Stimulated activated CD8-positive, alpha-beta memory T cell treated with anti-CD3 and anti-CD28 coated beads, Interleukin-12 subunit alpha, Interleukin-12 subunit beta, amount 100 ng/mL, for 1 hour (primary cell): ENCODE results near the gene UQCC3.
"Not testable (repeated sequence)": the region's sequence is repeated elsewhere in the genome, so short reads cannot be mapped to it uniquely, and the experiment has no call there.

Source experiments
- DNase-seq: peaks from one replicate; pipeline ENCODE4 v3.0.0-alpha.2; 2020; ENCODE audit warnings: low read depth

UQCC3 gene

DNA sequence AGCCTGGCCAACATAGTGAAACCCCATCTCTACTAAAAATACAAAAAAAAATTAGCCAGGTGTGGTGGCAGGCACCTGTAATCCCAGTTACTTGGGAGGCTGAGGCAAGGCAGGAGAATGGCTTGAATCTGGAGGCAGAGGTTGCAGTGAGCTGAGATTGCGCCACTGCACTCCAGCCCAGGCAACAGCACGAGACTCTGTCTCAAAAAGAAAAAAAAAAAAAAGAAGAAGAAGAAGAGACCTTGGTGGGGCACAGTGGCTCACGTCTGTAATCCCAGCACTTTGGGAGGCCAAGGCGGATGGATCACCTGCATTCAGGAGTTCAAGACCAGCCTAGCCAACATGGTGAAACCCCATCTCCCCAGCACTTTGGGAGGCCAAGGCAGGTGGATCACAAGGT is 32.4 kb downstream of the UQCC3 start:
- DNase-seq: not testable (repeated sequence)

DNA sequence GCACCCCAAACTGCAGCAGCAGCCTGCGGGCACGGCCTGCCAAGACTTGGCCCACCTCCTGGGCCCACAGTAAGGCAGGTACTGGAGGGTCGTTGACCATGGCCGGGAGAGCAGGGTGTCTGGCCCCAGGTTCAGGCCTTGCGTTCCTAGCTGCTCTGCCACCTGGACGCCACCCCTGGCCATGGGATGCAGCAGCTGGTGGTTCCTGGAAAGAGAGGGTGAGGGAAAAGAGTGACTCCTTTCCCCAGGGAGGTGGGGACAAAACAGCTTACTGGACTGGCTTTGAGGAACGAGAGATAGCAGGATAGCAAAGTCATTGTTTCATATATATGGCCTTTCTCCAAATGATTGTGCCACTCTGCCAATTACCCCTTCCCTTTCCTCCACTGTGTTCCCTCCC is 33.9 kb downstream of the UQCC3 start:
- no peak for DNase-seq

DNA sequence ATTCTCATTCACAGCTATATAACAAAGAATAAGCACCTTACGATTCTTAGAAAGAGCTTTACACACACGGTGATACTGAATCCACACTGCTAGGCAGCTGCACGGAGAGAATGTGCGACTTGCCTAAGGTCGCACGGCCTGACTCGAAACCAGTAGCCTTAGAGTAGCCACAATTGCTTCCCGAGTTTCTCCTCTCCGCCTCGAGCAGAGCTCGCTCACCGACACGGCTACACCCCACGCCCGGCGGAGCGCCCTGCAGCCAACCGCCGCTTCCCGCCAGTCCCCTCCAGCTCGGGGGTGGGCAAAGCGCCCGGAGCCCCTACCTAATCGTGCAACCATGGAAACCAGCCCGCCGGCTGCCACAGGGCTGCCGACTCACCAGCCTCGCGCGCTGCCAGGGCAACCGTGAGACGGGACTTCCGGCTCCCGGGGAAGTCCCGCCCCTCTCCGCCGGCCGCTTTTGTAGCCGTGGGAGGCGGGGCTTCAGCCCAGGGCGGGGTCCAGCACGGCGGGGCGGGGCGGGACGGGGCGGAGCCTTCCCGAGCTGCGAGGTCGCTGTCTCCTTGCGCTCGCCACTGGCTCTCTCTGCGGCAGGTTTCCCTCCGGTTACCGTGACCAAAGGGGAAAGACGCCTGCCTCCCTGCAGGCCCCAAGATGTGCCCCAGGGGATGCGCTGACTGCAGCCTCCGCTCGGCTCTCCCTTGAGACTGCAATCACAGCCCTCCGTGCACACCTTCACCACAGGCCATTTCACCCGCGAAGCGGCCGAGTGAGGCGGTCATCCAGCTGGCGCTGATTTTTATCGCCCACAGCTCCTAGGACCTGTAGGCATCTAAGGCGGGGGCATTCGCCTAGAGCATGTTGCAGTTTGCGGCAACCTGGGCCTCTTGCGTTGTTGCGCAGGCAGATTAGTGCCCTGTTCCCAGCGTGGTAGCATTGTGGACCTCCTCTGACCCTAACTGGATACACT is 34.7 kb downstream of the UQCC3 start:
- DNase-seq: peak; percentile 90

DNA sequence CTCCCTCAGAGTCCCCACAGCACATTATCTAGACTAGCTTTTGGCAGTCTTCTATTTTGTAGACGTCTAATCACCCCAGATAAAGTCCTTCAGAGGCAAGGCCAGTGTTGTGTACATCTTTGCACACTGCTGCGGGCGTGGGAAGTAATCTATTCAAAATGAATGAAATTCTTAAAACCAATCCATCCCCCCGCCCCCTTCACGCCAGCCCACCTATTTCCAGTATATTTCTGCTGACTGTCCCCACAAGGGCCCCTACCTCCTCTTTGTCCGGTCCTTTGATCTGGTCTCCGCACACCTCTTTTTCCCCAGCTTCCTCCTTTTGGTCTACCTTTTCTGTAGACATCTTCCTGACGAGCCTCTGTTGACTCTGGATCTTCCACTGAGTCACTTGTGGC is 35.4 kb downstream of the UQCC3 start:
- DNase-seq: no peak

DNA sequence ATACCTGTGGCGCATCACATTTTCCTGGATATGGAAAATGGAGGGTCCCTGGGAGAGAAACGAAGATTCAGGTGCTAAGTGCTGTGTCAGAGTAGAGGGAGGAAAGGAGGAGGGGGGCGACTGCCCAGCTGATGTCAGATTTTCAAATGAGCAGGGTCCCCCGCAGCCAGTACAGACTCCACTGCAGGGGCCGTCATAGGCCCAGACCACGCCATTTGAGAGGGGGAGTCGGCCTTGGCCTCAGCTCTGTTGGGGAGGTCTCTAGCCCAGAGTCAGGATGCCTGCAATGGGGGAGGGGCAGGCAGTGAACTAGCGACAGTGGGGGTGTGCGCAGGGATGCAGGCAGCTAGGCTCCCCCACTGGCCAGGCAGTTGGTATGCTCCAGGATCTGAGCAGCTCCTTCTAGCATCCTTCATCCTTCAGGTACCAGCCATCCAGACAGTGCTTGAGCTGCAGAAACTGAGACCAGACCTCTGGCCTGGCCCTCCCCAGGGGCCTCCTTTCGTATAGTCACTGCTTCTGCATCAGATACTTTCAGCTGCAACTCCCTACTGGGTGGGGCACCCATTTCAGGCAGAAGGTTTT is 35.9 kb downstream of the UQCC3 start, which contains the start of the genes BSCL2 and GNG3:
TSS of gene BSCL2 (minus strand) at position 148 of the 585 bp plus-strand sequence. CDS start 229 bp downstream, outside the sequence.
TSS of gene GNG3 (plus strand) at position 400 of the 585 bp plus-strand sequence. CDS start 620 bp downstream, outside the sequence.
- DNase-seq: no peak

DNA sequence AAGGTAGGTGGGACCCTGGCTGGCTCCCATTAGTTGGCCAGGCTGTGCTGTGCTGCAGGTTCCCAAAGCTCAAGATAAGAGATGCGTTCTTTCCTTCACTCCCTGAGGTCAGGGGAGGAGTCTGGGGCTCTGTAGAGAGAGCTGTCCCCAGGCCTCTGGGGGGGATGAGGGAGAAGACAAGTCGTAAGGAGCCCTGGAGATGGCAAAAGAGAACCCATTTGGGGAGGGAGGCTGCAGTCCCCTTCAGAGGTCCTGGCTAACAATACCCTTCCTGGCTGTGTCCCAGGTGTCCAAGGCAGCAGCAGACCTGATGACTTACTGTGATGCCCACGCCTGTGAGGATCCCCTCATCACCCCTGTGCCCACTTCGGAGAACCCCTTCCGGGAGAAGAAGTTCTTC is 36.9 kb downstream of the UQCC3 start:
- DNase-seq: no peak

DNA sequence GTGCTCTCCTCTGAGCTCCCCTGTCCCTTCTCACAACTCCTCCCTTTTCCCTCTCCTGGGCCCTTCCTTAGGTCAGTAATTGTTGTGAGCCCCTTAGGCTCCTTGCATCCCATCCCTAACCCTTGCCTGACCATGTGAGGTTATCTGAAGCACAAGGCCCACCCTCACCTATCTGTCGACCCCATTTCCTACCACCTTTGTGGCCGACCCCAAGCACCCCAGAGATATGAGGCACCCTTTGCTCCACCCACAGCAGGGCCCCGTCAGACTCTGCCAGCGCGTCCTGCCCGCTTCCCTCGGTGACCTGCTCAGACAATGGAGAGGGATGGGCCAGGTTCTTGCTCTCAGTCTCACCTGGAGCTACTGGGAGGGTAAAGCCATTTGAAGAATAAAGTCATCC is 37.3 kb downstream of the UQCC3 start:
- peak; percentile 30 for DNase-seq

DNA sequence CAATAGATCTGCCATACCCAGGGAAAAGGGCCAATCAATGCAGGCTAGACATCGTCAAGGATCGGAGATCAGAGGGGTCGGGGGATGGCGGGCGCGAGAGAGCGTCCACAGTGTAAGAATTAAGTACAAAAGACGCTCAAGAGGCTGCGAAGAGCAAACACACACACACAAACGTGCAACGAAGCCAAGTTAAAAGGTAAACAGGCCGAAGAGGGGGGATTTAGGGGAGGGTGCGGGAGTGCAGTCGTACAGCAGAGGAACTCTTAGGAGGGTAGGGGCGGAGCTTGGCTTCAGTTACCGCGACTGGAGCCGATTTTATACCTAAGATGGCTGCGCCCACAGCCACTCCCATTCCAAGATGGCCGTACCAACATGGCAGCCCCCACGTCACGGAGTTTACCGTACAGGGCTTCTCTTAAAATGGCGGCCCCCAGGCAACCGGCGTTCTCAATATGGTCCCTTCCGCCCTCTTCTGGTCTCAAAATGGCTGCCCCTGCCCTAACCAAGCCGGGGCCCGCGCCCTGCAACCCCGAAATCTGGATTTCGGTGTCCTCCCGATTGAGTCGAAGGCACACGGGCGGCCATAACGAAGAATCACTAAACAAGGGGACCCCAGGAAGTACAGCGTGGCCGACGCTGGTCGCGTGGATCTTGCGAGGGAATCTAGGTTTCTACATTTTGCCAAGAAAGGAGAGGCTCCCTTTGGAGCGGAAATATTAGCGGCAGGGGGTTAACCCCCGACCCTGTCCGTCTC is 38.0 kb downstream of the UQCC3 start:
- DNase-seq: peak; percentile 97

DNA sequence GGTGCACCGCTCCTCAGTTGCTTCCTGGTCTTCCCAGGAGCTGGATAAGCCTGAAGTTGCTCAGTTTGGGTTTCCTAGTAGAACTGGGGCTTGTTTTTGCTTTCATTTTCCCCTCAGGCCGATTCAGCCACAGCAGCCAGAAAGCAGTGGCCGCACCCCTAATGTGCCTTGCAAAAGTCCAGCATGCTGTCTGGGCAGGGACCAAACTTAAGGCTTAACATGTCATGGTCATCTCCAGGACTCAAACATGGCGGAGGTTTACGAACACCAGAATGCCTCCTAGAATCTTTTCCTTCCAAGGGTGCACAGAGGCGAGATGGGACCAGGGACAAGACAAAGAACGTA is 38.5 kb downstream of the UQCC3 start:
- no peak for DNase-seq

DNA sequence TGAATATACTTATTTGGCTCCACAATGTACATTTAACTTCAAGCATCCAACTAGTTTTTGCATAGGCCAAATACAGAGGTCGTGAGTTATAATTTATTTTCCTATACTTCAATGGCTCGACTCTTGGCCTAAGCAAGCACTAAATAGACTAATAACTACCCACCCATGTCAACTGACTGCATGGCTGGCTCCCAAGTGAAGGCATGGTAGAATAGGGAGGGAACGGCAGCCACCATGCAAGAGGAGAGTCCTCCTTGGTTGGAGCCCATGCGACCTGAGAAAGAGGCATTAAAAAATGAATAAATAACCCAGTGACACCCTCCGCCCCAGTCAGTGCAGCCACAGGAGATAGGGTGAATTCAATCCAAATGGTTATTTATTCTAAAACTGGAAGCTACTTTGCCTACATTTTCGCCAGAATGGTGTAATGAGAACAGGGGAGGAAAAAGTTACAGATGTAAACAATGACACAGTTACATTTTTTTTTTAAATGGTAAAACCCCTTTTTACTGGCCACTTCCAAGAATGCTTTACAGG is 40.9 kb downstream of the UQCC3 start:
- no peak for DNase-seq

DNA sequence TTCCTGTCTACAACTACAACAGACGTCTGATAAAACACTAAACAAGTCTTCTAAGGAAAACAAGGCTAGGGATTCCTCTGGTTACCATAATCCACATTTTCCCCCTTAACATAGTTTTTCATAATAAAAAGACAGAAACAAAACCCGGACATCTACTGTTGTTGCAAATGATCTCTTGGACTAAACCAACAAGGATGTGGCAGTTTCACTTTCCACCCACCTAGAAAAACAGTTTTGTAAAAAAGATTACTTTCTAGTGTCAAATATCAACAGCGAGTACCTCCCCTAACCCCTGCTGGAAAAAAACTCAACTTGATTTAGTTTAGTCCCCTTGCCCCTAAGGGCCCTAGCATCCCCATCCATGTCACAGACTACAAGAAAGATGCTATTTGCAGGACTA is 41.4 kb downstream of the UQCC3 start:
- no peak for DNase-seq

DNA sequence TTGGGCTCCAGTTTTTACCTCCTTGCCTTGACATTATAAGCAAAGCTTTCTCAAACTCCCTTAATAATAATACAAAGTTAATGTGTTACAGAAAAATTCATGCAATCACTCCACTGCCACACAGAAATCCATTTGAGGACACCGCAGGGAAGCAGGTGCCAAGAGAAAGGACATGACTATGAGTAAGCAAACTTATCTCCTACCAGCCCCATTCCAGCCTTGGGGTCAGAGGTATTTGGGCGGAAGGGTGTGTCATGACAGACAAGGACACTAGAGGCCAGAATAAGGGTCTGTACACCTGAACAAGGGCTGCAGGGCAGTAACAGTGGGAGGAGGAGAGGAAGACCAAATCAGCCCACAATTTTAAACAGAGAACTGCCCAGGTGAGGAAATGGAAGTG is 41.9 kb downstream of the UQCC3 start:
- no peak for DNase-seq

DNA sequence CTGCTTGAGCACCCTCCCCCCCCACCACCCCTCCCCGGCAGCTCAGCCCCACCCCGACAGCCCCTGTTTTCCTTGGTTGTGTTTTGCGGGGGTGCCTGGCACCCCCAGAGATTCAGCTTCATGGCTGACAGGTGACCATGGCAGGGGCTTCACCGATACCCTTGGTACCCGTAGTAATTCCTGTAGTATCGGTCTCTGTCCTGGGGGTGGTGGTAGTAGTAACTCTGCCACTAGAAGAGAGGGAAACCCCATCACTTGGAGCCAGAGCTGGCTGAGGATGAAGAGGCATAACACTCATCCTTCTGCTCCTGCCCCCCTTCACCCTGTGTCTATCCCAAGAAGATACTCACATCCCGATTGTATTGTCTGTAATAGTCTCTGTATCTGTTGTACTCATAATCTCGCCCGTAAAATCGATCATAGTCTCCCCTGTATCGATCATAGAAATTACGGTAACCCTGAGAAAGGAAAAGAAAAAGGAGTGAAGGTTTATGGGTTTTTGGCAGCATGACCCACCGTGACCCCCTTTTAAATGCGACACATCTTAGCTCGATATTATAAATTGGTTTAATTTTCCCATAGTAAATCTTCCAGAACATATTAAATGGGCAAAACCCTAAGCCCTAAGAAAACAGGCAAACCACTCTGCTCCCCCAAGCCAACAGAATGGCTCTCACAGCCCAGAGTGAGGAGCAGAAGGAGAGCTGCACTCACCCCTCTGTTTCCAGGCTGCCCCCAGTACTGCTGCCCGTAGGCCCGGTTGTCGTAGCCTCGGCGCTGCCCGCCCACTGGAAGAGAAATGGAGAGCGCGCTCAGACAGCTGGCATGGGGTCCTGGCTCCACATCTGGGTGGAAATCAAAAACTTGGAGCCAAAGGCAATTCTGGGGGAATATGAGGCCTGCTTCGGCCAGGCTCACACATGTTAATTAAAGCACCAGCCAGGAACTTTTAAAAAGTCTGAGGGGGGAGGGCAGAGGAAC is 44.0 kb downstream of the UQCC3 start:
- no peak for DNase-seq

DNA sequence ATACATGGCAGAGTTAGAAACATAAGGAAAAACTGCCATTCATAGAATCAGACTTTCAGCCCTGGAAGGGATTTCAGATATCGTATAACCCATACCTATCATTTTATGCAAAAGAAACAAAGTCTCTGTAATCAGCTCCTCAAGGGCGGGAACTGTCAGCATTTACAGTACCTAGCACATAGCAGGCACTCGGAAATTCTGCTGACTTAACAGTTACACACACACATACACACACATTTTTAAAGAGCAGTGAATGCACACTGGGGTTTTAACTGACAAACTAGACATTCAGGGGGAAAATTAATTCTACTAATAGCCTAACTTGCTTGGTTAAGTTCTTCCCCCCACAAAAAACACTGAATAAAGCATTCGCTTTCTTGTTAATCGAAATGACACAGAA is 44.7 kb downstream of the UQCC3 start:
- no peak for DNase-seq

DNA sequence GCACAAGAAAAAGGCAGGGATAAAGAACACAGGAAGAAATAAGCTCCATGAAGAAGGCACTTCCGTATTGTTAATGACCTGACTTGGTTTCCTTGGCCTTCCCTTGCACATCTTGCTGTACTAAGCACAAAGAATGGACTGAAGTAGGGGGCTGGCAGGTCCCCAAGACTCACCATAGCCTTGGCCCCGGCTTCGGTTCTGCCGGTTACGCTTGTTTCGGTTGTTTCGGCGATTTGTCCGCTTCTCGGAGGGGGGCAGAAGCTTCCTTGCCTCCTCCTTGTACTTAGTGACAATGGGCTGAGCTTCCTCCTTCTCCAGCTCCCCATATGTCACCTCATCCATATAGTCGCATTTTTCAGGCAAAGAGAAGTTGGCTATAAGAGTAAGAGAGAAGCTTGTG is 45.3 kb downstream of the UQCC3 start:
- DNase-seq: no peak

DNA sequence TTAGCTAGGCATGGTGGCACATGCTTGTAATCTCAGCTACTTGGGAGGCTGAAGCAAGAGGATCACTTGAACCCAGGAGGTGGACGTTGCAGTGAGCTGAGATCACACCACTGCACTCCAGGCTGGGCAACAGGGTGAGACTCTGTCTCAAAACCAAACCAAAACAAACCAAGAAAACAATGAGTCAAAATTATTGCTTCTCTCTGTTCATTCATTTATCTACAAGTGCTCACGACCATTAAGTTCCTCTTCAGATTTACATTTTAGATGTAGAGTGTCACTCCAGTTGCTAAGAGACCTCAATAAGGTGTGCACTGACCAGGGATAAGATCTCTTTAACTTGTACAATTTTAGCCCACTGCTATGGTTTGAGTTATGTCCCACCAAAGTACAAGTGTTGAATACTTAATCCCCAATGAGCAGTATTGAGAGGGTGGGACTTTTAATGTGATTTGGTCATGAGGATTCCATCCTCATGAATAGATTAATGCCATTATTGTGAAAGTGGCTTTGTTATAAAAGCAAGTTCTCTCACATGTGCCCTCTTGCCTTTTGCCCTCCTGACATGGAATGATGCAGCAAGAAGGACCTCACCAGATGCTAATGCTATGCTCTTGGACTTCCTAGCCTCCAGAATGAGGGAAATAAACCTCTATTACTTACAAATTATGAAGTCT is 48.0 kb downstream of the UQCC3 start:
- DNase-seq: no peak

DNA sequence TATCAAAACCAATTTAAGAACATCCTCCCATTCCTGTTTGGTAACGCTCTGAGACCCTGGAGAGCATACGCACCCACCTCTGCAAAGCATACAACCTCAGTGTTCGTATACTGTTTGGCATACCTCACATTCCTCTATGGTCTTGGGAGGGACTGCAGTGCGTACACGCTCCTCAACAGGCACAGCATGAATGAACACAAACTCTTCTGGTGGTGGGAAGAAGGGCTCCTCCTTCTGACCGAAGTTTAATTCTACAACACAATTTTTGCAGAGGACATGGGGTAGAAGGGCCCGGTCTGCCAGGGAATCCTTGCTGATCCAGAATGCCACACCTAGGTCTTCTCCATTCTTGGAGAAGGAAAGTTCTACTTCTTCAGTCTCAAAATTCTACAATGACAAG is 50.5 kb downstream of the UQCC3 start:
- DNase-seq: no peak
